Measurements from ENCODE around the gene LPAR4.
"Not testable (repeated sequence)": the region's sequence is repeated elsewhere in the genome, so short reads cannot be mapped to it uniquely, and the experiment has no call there.

The LPAR4 gene

GRCh38 chrX:78747489-78747888 lies at the start of gene LPAR4:
Gene LPAR4, plus strand, starts transcription at chrX:78747720. Its CDS starts 7,150 bp downstream, at chrX:78754870.
- no peak for DNase-seq (ENCODE audit: low read depth in 2 of 2)

- DNase-seq (ENCODE audit: low read depth in 2 of 2), result no peak
Observed at GRCh38 chrX:78706071-78706470, 41.4 kb upstream of the LPAR4 start.

GRCh38 chrX:78708262-78708661 lies 39.3 kb upstream of the LPAR4 start:
- DNase-seq (ENCODE audit: low read depth in 2 of 2), result no peak

GRCh38 chrX:78708816-78709215 lies 38.7 kb upstream of the LPAR4 start:
- no peak for DNase-seq (ENCODE audit: low read depth in 2 of 2)

GRCh38 chrX:78710171-78710570 lies 37.3 kb upstream of the LPAR4 start:
- no peak for DNase-seq (ENCODE audit: low read depth in 2 of 2)

- DNase-seq (ENCODE audit: low read depth in 2 of 2), result no peak
Observed at GRCh38 chrX:78712336-78712735, 35.2 kb upstream of the LPAR4 start.

GRCh38 chrX:78725287-78725686 lies 22.2 kb upstream of the LPAR4 start:
- DNase-seq (ENCODE audit: low read depth in 2 of 2), result no peak

- no peak for DNase-seq (ENCODE audit: low read depth in 2 of 2)
Observed at GRCh38 chrX:78746496-78746895, 1.0 kb upstream of the LPAR4 start.

- DNase-seq (ENCODE audit: low read depth in 2 of 2), result no peak
Observed at GRCh38 chrX:78747971-78748370, 451 bp downstream of the LPAR4 start.

- no peak for DNase-seq (ENCODE audit: low read depth in 2 of 2)
Observed at GRCh38 chrX:78748846-78749245, 1.3 kb downstream of the LPAR4 start.

- DNase-seq (ENCODE audit: low read depth in 2 of 2), result no peak
Observed at GRCh38 chrX:78753571-78753970, 6.1 kb downstream of the LPAR4 start.

GRCh38 chrX:78754917-78755316 lies 7.4 kb downstream of the LPAR4 start:
- DNase-seq (ENCODE audit: low read depth in 2 of 2), result no peak

- DNase-seq (ENCODE audit: low read depth in 2 of 2), result no peak
Observed at GRCh38 chrX:78759081-78759480, 11.6 kb downstream of the LPAR4 start.

GRCh38 chrX:78769101-78769755 lies 21.7 kb downstream of the LPAR4 start:
- no peak for DNase-seq (ENCODE audit: low read depth in 2 of 2)

- DNase-seq (ENCODE audit: low read depth in 2 of 2), result no peak
Observed at GRCh38 chrX:78769946-78770345, 22.4 kb downstream of the LPAR4 start.

GRCh38 chrX:78796916-78797315 lies 49.4 kb downstream of the LPAR4 start:
- no peak for DNase-seq (ENCODE audit: low read depth in 2 of 2)

- no peak for DNase-seq (ENCODE audit: low read depth in 2 of 2)
Observed at GRCh38 chrX:78800114-78800513, 52.6 kb downstream of the LPAR4 start.

- no peak for DNase-seq (ENCODE audit: low read depth in 2 of 2)
Observed at GRCh38 chrX:78800694-78801093, 53.2 kb downstream of the LPAR4 start.

- DNase-seq (ENCODE audit: low read depth in 2 of 2), result no peak
Observed at GRCh38 chrX:78801522-78801921, 54.0 kb downstream of the LPAR4 start.

GRCh38 chrX:78802526-78802925 lies 55.0 kb downstream of the LPAR4 start:
- DNase-seq (ENCODE audit: low read depth in 2 of 2), result not testable (repeated sequence)
